ENCODE data around the gene ANKRD37.

GRCh38 chr4:185380320-185380719 lies 16.3 kb upstream of the ANKRD37 start:
- TF ChIP-seq CTCF (IDR thresholded peaks at IDR 0.05; ENCODE audit: borderline replicate concordance, extremely low read depth, low read length, poor library complexity, severe bottlenecking), result no peak
- TF ChIP-seq EZH2 (IDR thresholded peaks at IDR 0.05; ENCODE audit: borderline replicate concordance, low read depth, low read length, severe bottlenecking), result no peak

Data from DND-41 (cell line).